Neural cell (in vitro differentiated cells): Measurements from ENCODE around the gene PRR12. TPM values are rescaled to one million over a fixed set of nuclear protein-coding genes. Genes with fewer than 3 reads are reported as not detected.

Experiments
- H2AFZ ChIP-seq: fragments of 200-600, 300-800 bp; sonication (generic), shearing (Covaris generic); 2 replicates; pipeline ENCODE4 v1.6.0; 2014; ENCODE audit warnings: low read depth, mild to moderate bottlenecking, antibody characterized with exemption, low read length, moderate library complexity
- H3F3A ChIP-seq: fragments of 200-600 bp; shearing (Covaris generic); 2 replicates; pipeline ENCODE4 v1.6.1; 2016; ENCODE audit warnings: mild to moderate bottlenecking, moderate library complexity, mixed read lengths, antibody characterized with exemption, low read length; ENCODE audit not compliant: insufficient read depth, poor library complexity, severe bottlenecking
- H3K27ac ChIP-seq: fragments of 200-600, 300-800 bp; sonication (generic), shearing (Covaris generic); 2 replicates; pipeline ENCODE4 v1.5.1; 2014; ENCODE audit warnings: mild to moderate bottlenecking, low read length, moderate library complexity
- H3K27me3 ChIP-seq: fragments of 300-800, 200-600 bp; sonication (generic), shearing (Covaris generic); 2 replicates; pipeline ENCODE4 v1.6.0; 2014; ENCODE audit warnings: mild to moderate bottlenecking, low read depth, low read length, moderate library complexity; ENCODE audit not compliant: insufficient read depth
- H3K36me3 ChIP-seq: fragments of 300-800, 200-600 bp; sonication (generic), shearing (Covaris generic); 2 replicates; pipeline ENCODE4 v1.5.1; 2014; ENCODE audit warnings: mild to moderate bottlenecking, antibody characterized with exemption, low read length, moderate library complexity; ENCODE audit not compliant: insufficient read depth
- H3K4me2 ChIP-seq: fragments of 300-800, 200-600 bp; sonication (generic), shearing (Covaris generic); 2 replicates; pipeline ENCODE4 v1.6.0; 2014; ENCODE audit warnings: mild to moderate bottlenecking, low read length
- H3K4me3 ChIP-seq: fragments of 300-800, 200-600 bp; sonication (generic), shearing (Covaris generic); 2 replicates; pipeline ENCODE4 v1.5.1; 2014; ENCODE audit warnings: mild to moderate bottlenecking, low read length, moderate library complexity
- H3K79me2 ChIP-seq: fragments of 200-600 bp; shearing (Covaris generic); replicated peaks from 2 replicates; pipeline ENCODE4 v1.6.0; 2014; ENCODE audit warnings: mild to moderate bottlenecking, low read length, moderate library complexity; ENCODE audit not compliant: insufficient read depth
- H3K9ac ChIP-seq: fragments of 300-800, 200-600 bp; sonication (generic), shearing (Covaris generic); 2 replicates; pipeline ENCODE4 v1.6.1; 2016; ENCODE audit warnings: mild to moderate bottlenecking, low read length, mixed read lengths
- H3K9me2 ChIP-seq: fragments of 200-600 bp; shearing (Covaris generic); 2 replicates; pipeline ENCODE4 v1.6.1; 2016; ENCODE audit warnings: mild to moderate bottlenecking, low read length, mixed read lengths; ENCODE audit not compliant: insufficient read depth
- H3K9me3 ChIP-seq: fragments of 200-600, 300-800 bp; sonication (generic), shearing (Covaris generic); 2 replicates; pipeline ENCODE4 v1.6.1; 2016; ENCODE audit warnings: mild to moderate bottlenecking, mixed run types, low read length, moderate library complexity, mixed read lengths
- H4K20me1 ChIP-seq: fragments of 200-600 bp; shearing (Covaris generic); 2 replicates; pipeline ENCODE4 v1.6.1; 2016; ENCODE audit warnings: mild to moderate bottlenecking, mixed run types; ENCODE audit not compliant: insufficient read depth
- CTCF ChIP-seq: fragments of 450-650 bp; IDR thresholded peaks from 2 replicates; pipeline ENCODE4 v1.5.1; 2014; ENCODE audit warnings: antibody characterized with exemption, mild to moderate bottlenecking, moderate library complexity; ENCODE audit not compliant: poor library complexity, severe bottlenecking
- EP300 ChIP-seq: fragments of 450-650 bp; conservative IDR thresholded peaks from 2 replicates; pipeline ENCODE4 v1.6.1; 2014; ENCODE audit warnings: antibody characterized with exemption, mild to moderate bottlenecking, moderate library complexity; ENCODE audit not compliant: poor library complexity, severe bottlenecking
- EZH2 ChIP-seq: fragments of 200-600, 300-800 bp; shearing (Covaris generic), sonication (generic); IDR thresholded peaks from 2 replicates; pipeline ENCODE4 v1.6.1; 2014; ENCODE audit warnings: antibody characterized with exemption, low read length, borderline replicate concordance, mild to moderate bottlenecking; ENCODE audit not compliant: insufficient read depth, poor library complexity, severe bottlenecking
- MXI1 ChIP-seq: fragments of 450-650 bp; conservative IDR thresholded peaks from 2 replicates; pipeline ENCODE4 v1.6.1; 2014; ENCODE audit warnings: antibody characterized with exemption, mild to moderate bottlenecking; ENCODE audit not compliant: poor library complexity, severe bottlenecking
- POLR2AphosphoS5 ChIP-seq: IDR thresholded peaks from 2 replicates; pipeline ENCODE4 v1.6.1; 2012
- RAD21 ChIP-seq: fragments of 450-650 bp; conservative IDR thresholded peaks from 2 replicates; pipeline ENCODE4 v1.6.1; 2014; ENCODE audit warnings: antibody characterized with exemption, mild to moderate bottlenecking, moderate library complexity
- SMC3 ChIP-seq: fragments of 450-650 bp; conservative IDR thresholded peaks from 2 replicates; pipeline ENCODE4 v1.6.1; 2014; ENCODE audit warnings: antibody characterized with exemption, mild to moderate bottlenecking, moderate library complexity; ENCODE audit not compliant: poor library complexity
- TAF1 ChIP-seq: IDR thresholded peaks from 2 replicates; pipeline ENCODE4 v1.6.1; 2012; ENCODE audit warnings: low read depth
- polyA plus RNA-seq: library from polyadenylated mRNA; depleted of rRNA; stranded (reverse); fragments of >200 nt; gene quantifications from 2 replicates; pipeline ENCODE4 v1.2.3, GENCODE V29; 2014
- TF ChIP-seq, protein P1 (sequence below): IDR thresholded peaks from 2 replicates; pipeline ENCODE4 v1.6.1; 2012; ENCODE audit warnings: borderline replicate concordance

The PRR12 gene
- polyA plus RNA-seq, 1 donor from 2014 or later, result 1.2 TPM

DNA sequence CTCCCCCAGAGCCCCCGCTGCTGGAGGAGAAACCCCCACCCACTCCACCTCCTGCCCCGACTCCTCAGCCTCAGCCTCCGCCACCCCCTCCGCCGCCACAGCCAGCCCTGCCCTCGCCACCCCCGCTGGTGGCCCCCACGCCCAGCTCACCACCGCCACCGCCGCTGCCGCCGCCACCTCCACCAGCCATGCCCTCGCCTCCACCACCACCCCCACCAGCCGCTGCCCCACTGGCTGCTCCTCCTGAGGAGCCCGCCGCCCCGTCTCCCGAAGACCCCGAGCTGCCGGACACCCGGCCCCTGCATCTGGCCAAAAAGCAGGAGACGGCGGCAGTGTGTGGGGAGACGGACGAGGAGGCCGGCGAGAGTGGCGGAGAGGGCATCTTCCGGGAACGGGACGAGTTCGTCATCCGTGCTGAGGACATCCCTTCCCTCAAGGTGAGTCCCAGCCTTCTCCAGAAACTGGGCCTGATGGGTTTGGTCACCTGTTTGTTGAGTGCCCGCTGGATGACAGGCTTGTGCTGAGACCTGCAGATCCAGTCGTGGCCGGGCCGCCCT is 10.6 kb downstream of the PRR12 start:
- Histone ChIP-seq H2AFZ (no peak overlapping the region), H3K79me2 (peaks cover 38% of the 10 kb centered on the region), H4K20me1 (no peaks in the 10 kb centered on the region), H3K9me2 (no peaks in the 10 kb centered on the region), H3K36me3 (no peaks in the 10 kb centered on the region), H3K9me3 (no peaks in the 10 kb centered on the region), H3K27me3 (no peaks in the 10 kb centered on the region), H3K4me3 (no peak overlapping the region), H3K4me2 (no peak overlapping the region), H3K9ac (no peak overlapping the region), H3K27ac (no peak overlapping the region), H3F3A (no peaks in the 10 kb centered on the region)
- TF ChIP-seq EZH2, result no peak
- no peak for TF ChIP-seq EP300
- TF ChIP-seq SMC3, result no peak
- TF ChIP-seq, protein P1, sequence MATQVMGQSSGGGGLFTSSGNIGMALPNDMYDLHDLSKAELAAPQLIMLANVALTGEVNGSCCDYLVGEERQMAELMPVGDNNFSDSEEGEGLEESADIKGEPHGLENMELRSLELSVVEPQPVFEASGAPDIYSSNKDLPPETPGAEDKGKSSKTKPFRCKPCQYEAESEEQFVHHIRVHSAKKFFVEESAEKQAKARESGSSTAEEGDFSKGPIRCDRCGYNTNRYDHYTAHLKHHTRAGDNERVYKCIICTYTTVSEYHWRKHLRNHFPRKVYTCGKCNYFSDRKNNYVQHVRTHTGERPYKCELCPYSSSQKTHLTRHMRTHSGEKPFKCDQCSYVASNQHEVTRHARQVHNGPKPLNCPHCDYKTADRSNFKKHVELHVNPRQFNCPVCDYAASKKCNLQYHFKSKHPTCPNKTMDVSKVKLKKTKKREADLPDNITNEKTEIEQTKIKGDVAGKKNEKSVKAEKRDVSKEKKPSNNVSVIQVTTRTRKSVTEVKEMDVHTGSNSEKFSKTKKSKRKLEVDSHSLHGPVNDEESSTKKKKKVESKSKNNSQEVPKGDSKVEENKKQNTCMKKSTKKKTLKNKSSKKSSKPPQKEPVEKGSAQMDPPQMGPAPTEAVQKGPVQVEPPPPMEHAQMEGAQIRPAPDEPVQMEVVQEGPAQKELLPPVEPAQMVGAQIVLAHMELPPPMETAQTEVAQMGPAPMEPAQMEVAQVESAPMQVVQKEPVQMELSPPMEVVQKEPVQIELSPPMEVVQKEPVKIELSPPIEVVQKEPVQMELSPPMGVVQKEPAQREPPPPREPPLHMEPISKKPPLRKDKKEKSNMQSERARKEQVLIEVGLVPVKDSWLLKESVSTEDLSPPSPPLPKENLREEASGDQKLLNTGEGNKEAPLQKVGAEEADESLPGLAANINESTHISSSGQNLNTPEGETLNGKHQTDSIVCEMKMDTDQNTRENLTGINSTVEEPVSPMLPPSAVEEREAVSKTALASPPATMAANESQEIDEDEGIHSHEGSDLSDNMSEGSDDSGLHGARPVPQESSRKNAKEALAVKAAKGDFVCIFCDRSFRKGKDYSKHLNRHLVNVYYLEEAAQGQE, result no peak
- TF ChIP-seq CTCF, result no peak
- TF ChIP-seq MXI1, result no peak
- TF ChIP-seq TAF1, result no peak
- TF ChIP-seq POLR2AphosphoS5, result no peak
- TF ChIP-seq RAD21, result no peak

DNA sequence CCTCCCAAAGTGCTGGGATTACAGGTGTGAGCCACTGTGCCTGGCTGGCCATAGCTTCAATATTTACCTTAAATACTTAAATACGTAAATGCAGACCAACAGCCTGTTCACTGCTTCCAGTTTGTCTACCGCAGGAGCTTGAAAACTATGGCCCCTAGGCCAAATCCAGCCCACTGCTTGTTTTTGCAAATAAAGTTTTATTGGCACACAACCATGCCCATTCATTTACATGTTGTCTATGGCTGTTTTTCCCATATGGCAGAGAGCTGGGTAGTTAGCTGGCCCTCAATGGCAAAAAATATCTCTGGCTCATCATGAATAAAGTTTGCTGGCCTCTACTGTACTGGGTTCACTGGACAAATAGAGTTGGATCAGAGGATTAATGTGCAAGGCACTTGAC is 11.8 kb downstream of the PRR12 start:
- Histone ChIP-seq H3K4me3 (no peak overlapping the region), H4K20me1 (no peaks in the 10 kb centered on the region), H2AFZ (no peak overlapping the region), H3K27ac (no peak overlapping the region), H3K9me2 (no peaks in the 10 kb centered on the region), H3K9me3 (no peaks in the 10 kb centered on the region), H3K27me3 (no peaks in the 10 kb centered on the region), H3K36me3 (no peaks in the 10 kb centered on the region), H3K9ac (no peak overlapping the region), H3F3A (no peaks in the 10 kb centered on the region), H3K79me2 (peaks cover 48% of the 10 kb centered on the region), H3K4me2 (no peak overlapping the region)
- no peak for TF ChIP-seq SMC3
- TF ChIP-seq EP300, result no peak
- TF ChIP-seq, protein P1, result no peak
- no peak for TF ChIP-seq CTCF
- TF ChIP-seq RAD21, result no peak
- TF ChIP-seq MXI1, result no peak
- no peak for TF ChIP-seq TAF1
- no peak for TF ChIP-seq POLR2AphosphoS5
- no peak for TF ChIP-seq EZH2
